Stimulated activated naive CD4-positive, alpha-beta T cell (primary cell): Measurements from ENCODE around the gene RNF150.

Experiments
- DNase-seq, 6 experiments: peaks; one replicate each; lab custom pipeline; 2025; lab: John Stamatoyannopoulos, UW

RNF150 gene

DNA sequence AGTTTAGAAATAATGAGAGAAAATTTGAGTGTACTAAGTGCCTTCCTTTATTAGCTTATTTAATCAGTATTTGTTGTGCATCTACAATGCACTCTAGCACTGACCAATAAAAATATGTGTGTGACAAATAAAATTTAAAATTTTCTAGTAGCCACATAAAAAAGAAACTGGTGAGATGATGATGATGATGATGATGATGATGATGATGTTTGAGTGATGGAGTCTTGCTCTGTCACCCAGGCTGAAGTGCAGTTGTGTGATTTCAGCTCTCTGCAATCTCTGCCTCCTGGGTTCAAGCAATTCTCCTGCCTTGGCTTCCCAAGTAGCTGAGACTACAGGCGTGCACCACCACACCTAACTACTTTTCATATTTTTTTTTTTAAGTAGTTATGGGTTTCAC is 110.2 kb downstream of the RNF150 start:
- DNase-seq: no peak

DNA sequence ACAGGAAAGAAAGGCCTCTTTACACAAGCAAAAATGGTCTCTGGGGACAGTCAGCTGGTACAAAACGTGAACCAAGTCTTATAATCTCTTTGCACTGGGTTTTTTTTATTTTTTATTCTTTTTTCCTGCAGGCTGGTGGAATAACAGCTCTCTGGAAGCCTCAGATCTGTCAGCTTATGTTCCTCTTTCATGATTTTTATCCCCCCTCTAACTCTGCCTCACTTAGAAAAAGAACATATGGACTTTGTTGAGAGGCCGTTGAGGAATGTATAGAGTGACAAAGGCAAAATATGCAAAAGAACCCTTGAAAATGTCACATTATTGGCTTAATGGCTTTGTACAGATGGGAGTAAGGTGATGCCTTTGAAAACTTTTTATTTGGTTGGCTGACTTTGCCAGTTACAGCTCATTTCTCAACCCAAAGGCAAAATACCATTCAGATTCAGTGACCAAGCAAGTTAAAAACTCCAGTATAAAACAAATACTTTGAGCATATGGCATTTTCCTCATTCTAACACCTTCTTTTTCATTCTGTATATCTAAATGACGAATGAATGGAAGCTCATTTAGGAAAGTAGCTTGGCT is 111.1 kb downstream of the RNF150 start:
- no peak for DNase-seq

DNA sequence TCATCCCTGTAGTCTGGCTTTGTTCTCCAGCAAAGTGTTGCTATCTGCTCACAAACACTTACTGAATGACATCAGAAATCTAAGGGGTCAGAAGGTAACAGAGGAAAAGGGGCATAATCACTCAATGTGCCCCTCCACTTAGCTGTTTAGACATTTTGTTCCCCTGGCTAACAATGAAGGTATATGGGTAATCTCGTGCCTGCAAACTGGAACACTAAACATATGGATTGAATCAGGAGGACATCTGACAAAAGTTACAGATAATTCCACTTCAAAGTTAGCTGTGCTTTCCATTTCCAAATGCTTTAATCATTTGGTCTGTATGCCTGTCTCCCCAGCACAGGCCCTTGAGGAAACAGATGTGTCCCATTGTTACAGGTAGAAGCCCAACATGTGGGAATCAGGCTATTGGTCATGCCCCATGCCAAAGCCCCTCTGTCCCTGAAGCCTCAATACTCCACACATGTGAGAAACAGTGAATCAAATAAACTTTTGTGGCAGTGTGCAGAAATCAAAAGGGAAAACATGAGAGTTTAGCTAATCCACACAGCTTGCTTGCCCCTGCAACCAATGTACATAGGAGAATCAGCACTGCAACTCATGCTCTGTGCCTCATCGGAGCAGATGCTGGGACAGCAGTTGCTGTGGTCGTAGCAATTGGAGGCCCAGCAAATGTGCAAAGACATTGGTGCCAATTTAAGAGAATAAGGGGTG is 111.7 kb downstream of the RNF150 start:
- no peak for DNase-seq

DNA sequence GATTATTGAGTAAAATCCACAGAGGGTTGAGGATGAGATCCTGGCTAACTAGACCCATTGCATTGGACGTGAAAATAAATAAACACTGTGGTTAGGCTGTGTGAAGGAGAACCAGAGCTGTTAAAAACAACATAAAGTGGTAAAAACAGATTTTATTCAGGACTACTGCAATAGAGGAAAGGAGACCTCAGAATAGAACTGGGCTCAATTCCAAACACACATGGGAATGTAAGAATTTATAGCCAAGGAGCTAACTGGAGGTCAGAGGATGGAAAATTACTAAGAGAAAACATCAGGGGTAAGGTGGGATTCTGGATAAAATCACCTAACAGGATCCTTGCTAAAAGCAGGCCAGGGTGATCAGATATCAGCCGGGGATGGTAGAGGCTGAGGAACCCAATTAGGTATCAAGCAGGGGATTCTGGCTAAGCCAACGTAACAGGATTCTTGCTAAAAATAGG is 112.4 kb downstream of the RNF150 start:
- DNase-seq: no peak

DNA sequence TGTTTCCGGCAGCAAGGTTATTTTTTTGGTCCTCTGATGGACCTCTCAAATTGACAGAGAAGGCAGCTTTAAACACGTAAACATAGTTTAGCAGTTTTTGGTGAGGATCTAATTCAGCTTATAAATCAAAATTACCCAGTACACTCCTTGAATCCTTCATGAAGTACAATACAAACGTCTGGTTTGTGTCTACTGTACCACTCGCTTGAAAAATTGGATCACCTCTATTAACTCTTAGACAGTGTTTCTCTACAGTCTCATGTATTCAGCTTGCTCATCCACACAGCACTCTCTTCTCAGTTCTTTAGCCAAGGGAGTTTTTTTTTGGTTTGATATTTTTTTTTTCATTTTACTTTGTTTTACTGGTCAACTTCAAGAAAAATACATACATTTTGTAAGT is 113.5 kb downstream of the RNF150 start:
- no peak for DNase-seq

DNA sequence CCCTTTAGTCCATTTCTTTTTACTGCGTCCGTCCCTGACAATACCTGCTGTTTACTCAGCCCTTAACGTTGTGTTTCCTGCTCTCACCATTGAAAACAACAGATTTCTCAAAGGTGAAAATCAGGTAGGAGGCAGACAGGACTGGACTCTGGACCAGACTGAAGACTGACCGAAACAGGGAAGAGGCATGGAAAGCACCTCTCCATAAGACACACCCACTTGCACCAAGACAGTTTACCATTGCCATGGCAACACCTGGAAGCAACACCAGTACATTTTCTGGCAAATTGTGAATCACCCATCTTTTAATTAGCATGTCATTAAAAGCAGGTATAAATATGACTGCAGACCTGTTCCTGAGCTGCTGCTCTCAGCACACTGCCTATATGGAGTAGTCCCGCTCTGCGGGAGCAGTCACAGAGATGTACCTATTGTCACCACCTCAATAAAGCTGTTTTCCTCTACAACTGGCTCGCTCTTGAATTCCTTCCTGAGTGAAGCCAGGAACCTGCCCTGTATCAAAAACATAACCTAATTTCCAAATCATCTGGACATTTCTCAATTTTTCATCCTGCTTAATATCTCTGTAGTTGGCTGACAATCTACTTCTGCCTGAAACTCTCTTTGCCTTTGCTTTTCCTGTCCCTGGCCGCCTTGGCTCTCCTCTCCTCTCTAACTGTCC is 117.0 kb downstream of the RNF150 start:
- no peak for DNase-seq

DNA sequence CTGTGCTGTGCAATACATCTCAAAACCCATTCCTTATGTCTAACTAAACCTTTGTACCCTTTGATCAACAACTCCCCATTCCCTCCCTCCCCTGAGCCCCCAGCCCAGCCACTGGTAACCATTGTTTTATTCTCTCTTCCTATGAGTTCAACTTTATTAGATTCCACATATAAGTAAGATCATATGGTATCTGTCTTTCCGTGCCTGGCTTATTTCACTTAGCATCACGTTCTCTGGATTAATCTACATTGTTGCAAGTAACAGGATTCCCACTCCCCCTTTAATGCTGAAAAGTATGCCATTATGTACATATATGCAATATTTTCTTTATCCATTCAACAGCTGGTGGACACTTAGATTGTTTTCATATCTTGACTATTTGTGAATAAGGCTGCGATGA is 119.4 kb downstream of the RNF150 start:
- DNase-seq: no peak

DNA sequence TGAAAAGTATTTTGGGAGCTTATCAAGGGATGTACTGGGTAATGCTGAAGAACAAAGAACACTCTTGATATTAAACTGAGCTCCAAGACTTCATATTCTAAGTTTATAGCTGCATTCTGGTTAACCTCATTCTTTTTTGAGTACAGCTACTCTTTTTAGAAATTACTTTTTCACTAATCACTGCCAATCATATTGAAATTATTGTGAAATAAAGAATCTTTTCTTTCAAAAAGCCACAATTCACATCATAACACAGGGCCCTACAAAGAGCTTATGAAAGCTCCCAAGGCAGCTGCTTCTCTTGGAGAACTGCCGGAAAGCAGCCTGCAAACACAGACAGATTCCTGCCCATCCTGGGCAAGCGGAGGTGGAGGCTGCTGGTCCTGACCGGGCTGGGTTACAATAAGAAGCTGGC is 121.4 kb downstream of the RNF150 start:
- DNase-seq: no peak

DNA sequence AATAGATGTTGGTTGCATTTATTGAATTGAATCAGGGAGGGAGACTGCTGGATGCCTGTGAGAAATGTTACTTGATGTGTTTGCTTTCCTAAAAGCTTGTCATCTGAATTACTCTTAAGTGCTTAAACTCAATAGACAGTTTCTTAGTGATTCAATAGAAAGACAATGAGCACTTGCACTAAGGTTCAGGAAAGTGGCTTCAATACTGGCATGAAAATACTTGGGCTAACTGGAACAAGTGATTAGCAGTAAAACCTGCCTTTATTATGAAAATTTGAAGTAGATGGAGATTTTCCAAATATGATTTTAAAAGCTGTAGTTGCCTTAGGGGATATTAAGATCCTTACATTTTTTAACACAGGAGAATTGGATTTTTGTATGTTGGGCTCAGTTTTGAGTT is 123.3 kb downstream of the RNF150 start:
- DNase-seq: no peak

DNA sequence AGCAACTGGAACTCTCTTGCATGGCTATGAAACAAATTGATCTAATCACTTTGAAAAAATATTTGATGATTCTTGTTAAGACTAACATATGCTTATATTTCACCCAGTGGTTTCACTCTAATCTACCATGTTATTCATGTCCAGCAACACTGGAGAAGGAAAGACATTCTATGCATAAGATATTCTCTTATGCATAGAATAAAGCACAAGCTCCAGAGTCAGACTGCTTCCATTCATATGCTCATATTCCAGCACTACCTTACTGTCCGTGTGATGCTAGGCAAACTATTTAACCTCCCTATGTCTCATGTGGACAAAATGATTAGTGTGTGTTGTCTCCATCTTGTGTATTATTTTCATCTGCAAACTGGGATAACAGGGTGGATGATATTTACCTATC is 124.1 kb downstream of the RNF150 start:
- DNase-seq: no peak

DNA sequence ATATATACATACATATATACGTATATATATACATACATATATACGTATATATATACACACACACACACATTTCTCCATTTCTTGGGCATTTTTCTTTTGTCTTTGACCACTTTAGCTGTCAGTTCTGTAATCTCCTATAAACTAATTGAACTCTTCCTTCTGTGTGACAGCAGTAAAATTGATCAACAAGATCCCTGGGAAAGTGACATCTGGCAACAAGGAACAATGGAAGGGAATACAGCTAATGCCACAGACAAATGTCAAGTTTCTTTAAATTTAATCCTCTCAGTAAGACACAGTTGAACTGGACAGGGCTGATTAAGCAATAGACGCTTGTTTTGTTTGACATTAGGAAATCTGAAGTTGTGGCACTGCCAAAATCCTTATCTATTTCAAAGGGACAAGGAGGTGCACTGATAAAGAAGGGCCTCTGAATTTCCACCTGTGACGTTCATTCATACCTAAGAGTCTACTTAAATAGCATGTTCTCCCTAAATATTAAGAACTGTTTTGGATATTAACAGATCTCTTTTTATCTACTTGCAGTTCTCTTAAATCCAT is 126.9 kb downstream of the RNF150 start:
- DNase-seq: no peak

DNA sequence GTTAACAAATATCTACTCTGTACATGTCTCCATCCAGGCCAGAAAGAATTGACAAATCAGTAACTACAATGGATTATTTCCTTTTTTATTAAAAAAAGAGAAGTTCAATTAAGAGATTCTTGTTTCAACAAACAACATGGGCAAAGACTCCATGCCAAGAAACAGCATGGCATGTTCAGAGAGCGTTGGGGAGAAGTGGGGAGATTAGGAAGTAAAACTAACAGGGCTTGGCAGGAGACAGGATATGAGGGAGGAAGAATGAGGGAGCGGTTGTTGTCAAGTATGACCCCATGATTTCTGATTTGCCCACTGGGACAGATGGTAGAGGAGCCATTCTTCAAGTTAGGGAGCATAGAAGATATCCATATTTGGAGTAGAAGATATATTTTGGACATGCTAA is 128.4 kb downstream of the RNF150 start:
- no peak for DNase-seq

DNA sequence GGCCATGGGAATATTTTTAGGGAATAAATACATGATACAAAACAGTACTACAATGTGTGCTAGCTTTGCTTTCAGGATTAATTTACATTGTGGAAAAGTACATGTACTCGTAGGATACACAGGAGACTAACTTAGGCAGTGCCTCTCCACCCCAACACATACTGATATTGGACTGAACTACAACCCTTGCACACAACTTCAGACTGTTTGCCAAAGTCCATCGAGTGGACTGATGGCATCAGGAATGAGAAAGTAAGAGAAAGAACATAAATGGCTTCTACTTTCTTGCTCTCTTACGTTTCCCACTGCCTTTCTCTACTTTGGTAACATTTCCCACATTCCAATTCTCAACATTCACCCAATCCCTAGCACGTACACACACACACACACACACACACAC is 130.1 kb downstream of the RNF150 start:
- no peak for DNase-seq

DNA sequence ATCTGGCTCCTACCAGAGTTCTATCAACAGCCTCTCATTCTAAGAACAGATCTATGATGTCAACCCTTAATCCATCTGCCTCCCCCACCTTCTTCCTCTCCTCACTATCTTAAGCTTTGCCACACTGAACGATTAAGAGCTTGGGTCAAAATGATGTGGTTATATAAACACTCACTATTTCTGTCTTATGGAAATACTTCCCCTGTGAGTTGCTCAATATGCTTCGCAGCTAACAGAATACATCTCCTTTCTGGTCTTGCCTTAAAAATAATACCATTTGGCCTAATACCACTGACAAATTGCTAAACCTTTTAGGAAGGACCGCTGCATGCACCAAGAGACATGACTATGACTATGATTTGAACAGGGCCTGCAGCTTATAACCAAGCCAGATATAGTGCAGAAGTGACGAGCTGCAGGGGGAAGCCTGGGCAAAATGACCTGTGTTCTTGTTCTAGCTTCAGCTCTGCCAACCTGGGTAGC is 130.9 kb downstream of the RNF150 start:
- no peak for DNase-seq

DNA sequence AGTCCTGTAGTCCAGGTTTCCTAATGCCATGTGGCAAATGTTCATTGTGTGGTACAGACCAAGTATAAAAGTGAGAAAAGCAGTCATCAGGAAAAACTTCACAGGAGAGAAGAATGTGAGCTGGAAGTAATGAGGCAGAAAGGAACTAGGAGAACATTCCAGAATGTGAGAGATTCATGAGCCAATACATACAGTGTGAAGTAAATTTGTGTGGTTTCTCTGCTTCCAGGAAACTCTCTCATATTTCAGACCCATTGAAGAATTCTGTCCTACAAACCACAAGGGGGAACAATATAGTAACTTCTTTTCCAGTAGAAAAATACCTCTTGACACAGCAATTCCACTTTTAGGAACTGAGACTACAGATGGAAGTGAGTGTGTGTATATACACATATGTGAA is 136.5 kb downstream of the RNF150 start:
- no peak for DNase-seq

DNA sequence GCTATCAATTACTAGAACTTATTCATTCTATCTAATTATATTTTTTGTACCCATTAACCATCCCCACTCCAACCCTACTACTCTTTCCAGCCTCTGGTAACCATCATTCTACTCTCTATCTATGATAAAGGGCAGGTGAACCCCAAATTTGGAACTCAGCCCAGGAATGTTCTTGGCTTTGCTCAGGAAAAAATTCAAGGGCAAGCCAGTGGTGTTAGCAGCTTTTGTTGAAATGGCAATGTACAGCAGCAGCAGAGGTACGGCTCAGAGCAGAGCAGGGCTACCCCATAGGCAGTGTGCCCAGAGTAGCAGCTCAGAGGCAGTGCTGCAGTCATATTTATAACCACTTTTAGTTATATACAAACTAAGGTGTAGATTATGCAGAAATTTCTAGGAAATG is 138.2 kb downstream of the RNF150 start:
- no peak for DNase-seq

DNA sequence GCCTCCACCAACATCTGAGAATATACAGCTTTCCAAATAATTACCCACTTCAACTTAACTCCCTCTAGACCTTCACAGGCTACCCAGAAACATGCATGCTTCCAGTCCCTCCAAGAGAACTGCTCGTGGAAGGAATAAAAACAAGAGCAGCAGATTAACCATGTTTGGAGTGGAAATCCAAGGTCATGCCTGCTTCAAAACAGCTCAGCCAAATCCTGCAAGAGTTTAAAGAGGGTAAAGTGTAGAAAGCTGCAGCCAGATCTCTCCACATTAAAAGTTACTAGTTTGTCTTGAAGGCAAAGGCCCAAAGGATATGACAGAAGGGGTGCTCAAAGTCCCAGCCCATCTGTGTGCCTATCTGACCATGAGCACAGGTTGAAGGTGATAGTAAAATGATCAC is 139.3 kb downstream of the RNF150 start:
- DNase-seq: no peak

DNA sequence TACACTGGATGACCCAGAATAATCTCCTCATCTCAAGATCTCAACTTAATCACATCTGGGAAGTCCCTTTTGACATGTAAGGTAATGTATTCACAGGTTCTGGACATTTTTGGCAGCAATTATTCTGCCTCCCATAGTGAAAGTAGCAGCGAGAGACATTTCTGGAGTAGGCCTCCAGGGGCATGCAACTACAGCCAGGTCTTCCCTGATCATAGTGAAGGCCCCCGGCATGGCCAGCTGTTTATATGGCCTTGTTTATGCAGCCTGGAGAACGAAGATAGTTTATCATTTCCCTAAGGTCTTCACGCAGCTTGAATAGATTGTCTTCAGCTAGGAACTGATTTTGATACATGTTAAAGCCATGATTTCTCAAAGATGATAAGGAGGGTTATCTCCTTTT is 139.9 kb downstream of the RNF150 start:
- no peak for DNase-seq

DNA sequence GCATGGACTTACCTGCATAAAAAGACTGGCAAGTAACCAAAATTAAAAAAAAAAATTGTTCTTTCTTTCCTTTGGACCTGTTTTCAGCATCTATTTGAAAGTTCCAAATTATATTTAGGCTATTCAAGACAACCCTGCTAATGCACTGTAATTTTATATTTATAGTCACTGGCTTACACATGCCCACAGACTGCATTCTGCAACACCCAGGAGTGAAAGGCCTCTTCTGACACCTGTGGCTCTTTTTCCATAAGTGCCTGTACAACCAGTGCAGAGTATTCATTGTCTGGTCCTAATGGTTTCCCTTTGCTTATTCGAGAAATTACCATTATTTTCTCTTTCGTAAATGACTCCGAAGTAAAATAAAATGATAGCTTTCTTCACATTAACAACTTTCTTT is 143.3 kb downstream of the RNF150 start:
- DNase-seq: no peak

DNA sequence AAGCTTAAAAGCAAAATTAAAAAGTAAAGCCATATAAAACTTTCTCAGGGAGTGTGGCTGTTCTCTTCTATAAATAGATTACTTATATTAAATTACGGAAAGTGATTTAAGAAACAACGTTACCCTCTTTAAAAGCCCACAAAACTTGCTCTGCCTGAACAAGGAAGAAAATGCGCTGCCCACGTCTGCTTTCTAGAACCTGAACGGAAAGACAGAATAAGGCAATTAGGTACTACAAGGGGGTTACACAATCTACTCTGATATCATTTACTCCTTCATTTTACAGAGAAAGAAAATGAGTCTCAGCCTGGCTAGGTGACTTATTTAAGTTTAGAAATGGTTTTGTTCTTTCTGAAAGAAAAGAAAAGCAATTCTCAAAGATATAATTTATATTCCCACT is 147.2 kb downstream of the RNF150 start:
- DNase-seq: no peak

DNA sequence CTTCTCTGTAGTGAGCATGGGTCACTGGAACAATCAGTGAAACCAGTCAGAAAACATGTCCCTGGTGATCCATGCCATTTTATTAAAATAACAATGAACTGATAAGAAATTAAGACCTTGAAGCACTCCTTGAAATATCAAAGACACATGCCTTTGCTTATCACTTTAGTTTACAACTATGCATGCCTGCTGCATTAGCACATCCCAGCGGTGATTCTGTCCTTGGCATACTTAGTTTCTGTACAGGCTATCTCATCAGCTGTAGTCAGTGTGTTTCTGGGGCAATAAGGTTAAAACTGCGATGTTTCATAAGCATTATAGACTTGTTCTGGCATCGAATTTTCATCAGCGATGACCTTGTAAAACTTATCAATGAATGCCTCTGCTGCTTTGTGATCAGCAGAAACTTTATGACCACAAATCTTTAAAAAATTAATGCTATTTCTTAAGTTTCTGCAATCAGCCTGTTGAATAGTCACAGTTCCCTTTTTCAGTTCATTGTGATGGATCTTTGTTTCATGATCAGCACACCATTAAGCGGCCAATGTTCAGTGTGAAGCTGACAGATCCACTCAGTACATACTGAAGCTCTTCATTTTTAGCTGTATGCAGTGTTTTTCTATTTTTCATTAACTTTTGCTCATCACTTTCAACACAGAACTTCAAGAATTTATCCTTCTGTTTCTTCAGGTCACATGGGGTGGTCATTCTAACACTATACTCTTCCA is 150.5 kb downstream of the RNF150 start:
- no peak for DNase-seq
